Measurements from ENCODE around the gene ZNF813.
A peak's percentile ranks its signal among the peaks of the same experiment; 100 is the strongest.

GRCh38 chr19:53424968-53425597 is 42.5 kb upstream of the ZNF813 start:
- TF ChIP-seq EZH2 (IDR thresholded peaks at IDR 0.05; ENCODE audit: low read length, unreplicated experiment) (no peak), CTCF (conservative IDR thresholded peaks at IDR 0.05; ENCODE audit: low read depth, low read length) (peak; percentile 78)

Measured in PC-3 (cell line).